ENCODE measurements around the gene GALR1.
"Not testable (repeated sequence)": the region's sequence is repeated elsewhere in the genome, so short reads cannot be mapped to it uniquely, and the experiment has no call there.

GALR1 gene

GRCh38 chr18:77250926-77251729, 1.5 kb downstream of the GALR1 start:
- DNase-seq, result no peak

GRCh38 chr18:77251730-77252050, 2.0 kb downstream of the GALR1 start:
- DNase-seq, result no peak

- DNase-seq, result peak; percentile 48 to 87
Observed at GRCh38 chr18:77254711-77255405, 5.2 kb downstream of the GALR1 start.

- DNase-seq, result peak; percentile 10 to 46
Observed at GRCh38 chr18:77255426-77256105, 5.9 kb downstream of the GALR1 start.

GRCh38 chr18:77262643-77263465, 13.2 kb downstream of the GALR1 start:
- peak; percentile 29 to 92 for DNase-seq

GRCh38 chr18:77263466-77263763, 13.8 kb downstream of the GALR1 start:
- no peak for DNase-seq

- no peak for DNase-seq
Observed at GRCh38 chr18:77267969-77268368, 18.3 kb downstream of the GALR1 start.

- DNase-seq, result no peak
Observed at GRCh38 chr18:77268456-77268855, 18.8 kb downstream of the GALR1 start.

GRCh38 chr18:77271576-77272481, 22.2 kb downstream of the GALR1 start:
- DNase-seq, result no peak

GRCh38 chr18:77290841-77291240, 41.2 kb downstream of the GALR1 start:
- not testable (repeated sequence) for DNase-seq

GRCh38 chr18:77298172-77298571, 48.5 kb downstream of the GALR1 start:
- no peak for DNase-seq

GRCh38 chr18:77299706-77300105, 50.1 kb downstream of the GALR1 start:
- no peak for DNase-seq

GRCh38 chr18:77300579-77300978, 50.9 kb downstream of the GALR1 start:
- no peak for DNase-seq

- no peak for DNase-seq
Observed at GRCh38 chr18:77304268-77304667, 54.6 kb downstream of the GALR1 start.

- no peak for DNase-seq
Observed at GRCh38 chr18:77305676-77306075, 56.0 kb downstream of the GALR1 start.

GRCh38 chr18:77308216-77308615, 58.6 kb downstream of the GALR1 start:
- no peak for DNase-seq

- DNase-seq, result no peak
Observed at GRCh38 chr18:77314511-77314910, 64.9 kb downstream of the GALR1 start.

GRCh38 chr18:77314952-77315351, 65.3 kb downstream of the GALR1 start:
- no peak for DNase-seq

GRCh38 chr18:77316008-77316407, 66.4 kb downstream of the GALR1 start:
- no peak for DNase-seq

GRCh38 chr18:77316641-77317040, 67.0 kb downstream of the GALR1 start:
- DNase-seq, result no peak

- no peak for DNase-seq
Observed at GRCh38 chr18:77320971-77321559, 71.4 kb downstream of the GALR1 start.
